GM18517 (cell line): ENCODE results near the gene PI16.
"Not testable (repeated sequence)": the region's sequence is repeated elsewhere in the genome, so short reads cannot be mapped to it uniquely, and the experiment has no call there.

ENCODE experiments used
- ATAC-seq: cut with Tn5 transposase; IDR thresholded peaks from one replicate; pipeline ENCODE4 v1.9.1; 2021; ENCODE audit warnings: mild to moderate bottlenecking, moderate library complexity; ENCODE audit not compliant: unreplicated experiment

Gene PI16

GRCh38 chr6:36971921-36972673, 17.6 kb downstream of the PI16 start:
- no peak for ATAC-seq

- ATAC-seq, result no peak
Measured at GRCh38 chr6:36973190-36973589, 18.7 kb downstream of the PI16 start.

GRCh38 chr6:36973647-36974046, 19.1 kb downstream of the PI16 start:
- ATAC-seq, result no peak

GRCh38 chr6:36975231-36976006, 20.9 kb downstream of the PI16 start:
- no peak for ATAC-seq

GRCh38 chr6:36976007-36976264, 21.4 kb downstream of the PI16 start:
- no peak for ATAC-seq

GRCh38 chr6:36976509-36976908, 22.0 kb downstream of the PI16 start:
- ATAC-seq, result no peak

GRCh38 chr6:36976931-36977330, 22.4 kb downstream of the PI16 start:
- no peak for ATAC-seq

GRCh38 chr6:36977470-36977941, 23.0 kb downstream of the PI16 start:
- no peak for ATAC-seq

- ATAC-seq, result no peak
Measured at GRCh38 chr6:36978421-36979346, 24.1 kb downstream of the PI16 start.

GRCh38 chr6:36979347-36979742, 24.8 kb downstream of the PI16 start:
- no peak for ATAC-seq

- no peak for ATAC-seq
Measured at GRCh38 chr6:36980129-36980528, 25.6 kb downstream of the PI16 start.

- ATAC-seq, result no peak
Measured at GRCh38 chr6:36980876-36981619, 26.5 kb downstream of the PI16 start.

GRCh38 chr6:36983538-36983937, 29.0 kb downstream of the PI16 start:
- ATAC-seq, result no peak

GRCh38 chr6:36984581-36985416, 30.3 kb downstream of the PI16 start:
- no peak for ATAC-seq

GRCh38 chr6:36985417-36985807, 30.9 kb downstream of the PI16 start:
- ATAC-seq, result no peak

- ATAC-seq, result peak; percentile 79
Measured at GRCh38 chr6:36985808-36986703, 31.5 kb downstream of the PI16 start, which contains the start of gene MTCH1. Gene MTCH1, minus strand, starts transcription at chr6:36986196. Its CDS starts 23 bp downstream, at chr6:36986173.

GRCh38 chr6:36986704-36987047, 32.1 kb downstream of the PI16 start:
- ATAC-seq, result no peak

GRCh38 chr6:36989264-36989663, 34.7 kb downstream of the PI16 start:
- ATAC-seq, result no peak

GRCh38 chr6:36990401-36990800, 35.9 kb downstream of the PI16 start:
- ATAC-seq, result not testable (repeated sequence)
